HCT116 (cell line): Measurements from ENCODE around the gene RBMS1. TPM values are rescaled to one million over a fixed set of nuclear protein-coding genes. Genes with fewer than 3 reads are reported as not detected.

ENCODE experiments used
- ATAC-seq: fragments of 200-7000 bp; cut with Tn5 transposase; 2 replicates; pipeline ENCODE4 v1.9.1; 2020; ENCODE audit warnings: mild to moderate bottlenecking, moderate library complexity
- BruUV-seq: library from RNA; stranded (reverse); fragments of 400-500 nt; replicated peaks from 2 replicates; lab custom pipeline; 2021; lab: Mats Ljungman, UMichigan
- CTCF ChIA-PET: fragments of 300-600 bp; sonication (Branson Sonifier 250); formaldehyde crosslinking; loops from one replicate; lab custom pipeline; 2021; ENCODE audit warnings: antibody characterized with exemption; lab: Charles Lee
- POLR2A ChIA-PET: fragments of 300-600, 350-600 bp; sonication (Branson Sonifier 250); formaldehyde crosslinking; loops from one replicate; lab custom pipeline; 2021; ENCODE audit warnings: antibody characterized with exemption; lab: Charles Lee
- RAD21 ChIA-PET, 2 experiments: fragments of 300-600 bp; sonication (Branson Sonifier 250); formaldehyde crosslinking; loops; one replicate each; lab custom pipeline; 2023; ENCODE audit warnings: low total read pairs in 2 of 2; ENCODE audit not compliant: uncharacterized antibody in 2 of 2, unreplicated experiment in 2 of 2, low non-redundant PET in 1 of 2; lab: Charles Lee
- DNase-seq: peaks from one replicate; pipeline ENCODE4 v3.0.0-alpha.2; 2010; ENCODE audit warnings: low read depth, low spot score
- H2AFZ ChIP-seq: fragments of 200-600 bp; shearing (Covaris generic), sonication (generic); 2 replicates; pipeline ENCODE4 v1.6.1; 2017; ENCODE audit warnings: low read depth, mixed run types, mixed read lengths, antibody characterized with exemption, low read length; ENCODE audit not compliant: poor library complexity, severe bottlenecking
- H3K27ac ChIP-seq: 2 replicates; pipeline ENCODE4 v1.5.1; 2012; ENCODE audit warnings: low read depth, low read length
- H3K27me3 ChIP-seq: fragments of 200-600 bp; sonication (generic); 2 replicates; pipeline ENCODE4 v1.6.1; 2016; ENCODE audit warnings: mixed run types, low read length, mixed read lengths; ENCODE audit not compliant: insufficient read depth
- H3K36me3 ChIP-seq, 2 experiments: fragments of 200-500 bp in 1 of 2; fragments of 200-600 bp in 1 of 2; sonication (Bioruptor generic) in 1 of 2; sonication (generic) in 1 of 2; 2 replicates each; pipeline versions ENCODE4 v1.5.1 to v1.6.1; 2014 to 2016; ENCODE audit warnings: low read length in 2 of 2, inconsistent platforms in 1 of 2, mixed read lengths in 1 of 2, mixed run types in 1 of 2; ENCODE audit not compliant: insufficient read depth in 2 of 2, control insufficient read depth in 1 of 2
- H3K4me1 ChIP-seq, 2 experiments: fragments of 200-600 bp in 1 of 2; sonication (generic) in 1 of 2; 2 replicates each; pipeline versions ENCODE4 v1.5.1 to v1.6.1; 2012 to 2017; ENCODE audit warnings: low read length in 2 of 2, inconsistent platforms in 1 of 2, mild to moderate bottlenecking in 1 of 2, mixed read lengths in 1 of 2, mixed run types in 1 of 2, moderate library complexity in 1 of 2; ENCODE audit not compliant: insufficient read depth in 2 of 2, control insufficient read depth in 1 of 2
- H3K4me2 ChIP-seq: fragments of 200-600 bp; sonication (generic); 2 replicates; pipeline ENCODE4 v1.6.1; 2017; ENCODE audit warnings: mixed run types, low read length, mixed read lengths
- H3K4me3 ChIP-seq, 2 experiments: fragments of 200-600 bp in 1 of 2; sonication (generic) in 1 of 2; replicated peaks in 1 of 2; 2 replicates each; pipeline ENCODE4 v1.5.1; 2011 to 2016; ENCODE audit warnings: low read length in 2 of 2, control low read depth in 1 of 2, low read depth in 1 of 2, mild to moderate bottlenecking in 1 of 2, mixed read lengths in 1 of 2, mixed run types in 1 of 2
- H3K79me2 ChIP-seq: fragments of 200-600 bp; sonication (generic); 2 replicates; pipeline ENCODE4 v1.6.1; 2017; ENCODE audit warnings: mild to moderate bottlenecking, mixed run types, low read length, moderate library complexity, mixed read lengths; ENCODE audit not compliant: insufficient read depth
- H3K9ac ChIP-seq: fragments of 200-600 bp; sonication (generic); 2 replicates; pipeline ENCODE4 v1.6.1; 2016; ENCODE audit warnings: low read length, mixed read lengths
- H3K9me2 ChIP-seq: fragments of 200-600 bp; sonication (generic), shearing (Covaris generic); 2 replicates; pipeline ENCODE4 v1.6.1; 2017; ENCODE audit warnings: mixed run types, mild to moderate bottlenecking, moderate library complexity; ENCODE audit not compliant: insufficient read depth
- H3K9me3 ChIP-seq, 2 experiments: fragments of 200-500 bp in 1 of 2; fragments of 200-600 bp in 1 of 2; sonication (Bioruptor generic) in 1 of 2; sonication (generic) in 1 of 2; 2 replicates each; pipeline ENCODE4 v1.6.1; 2014 to 2017; ENCODE audit warnings: low read length in 2 of 2, mixed read lengths in 2 of 2, inconsistent platforms in 1 of 2, low read depth in 1 of 2, mild to moderate bottlenecking in 1 of 2, mixed run types in 1 of 2, moderate library complexity in 1 of 2; ENCODE audit not compliant: control insufficient read depth in 1 of 2, insufficient read depth in 1 of 2
- H4K20me1 ChIP-seq: fragments of 200-600 bp; sonication (generic), shearing (Covaris generic); 2 replicates; pipeline ENCODE4 v1.6.1; 2017; ENCODE audit warnings: mixed run types, mild to moderate bottlenecking, moderate library complexity; ENCODE audit not compliant: insufficient read depth
- ATF3 ChIP-seq: IDR thresholded peaks from 2 replicates; pipeline ENCODE4 v1.6.1; 2012
- CBX3 ChIP-seq: IDR thresholded peaks from 2 replicates; pipeline ENCODE4 v1.6.1; 2012; ENCODE audit warnings: low read depth
- CTCF ChIP-seq, 3 experiments: fragments of 200-600 bp in 1 of 3; sonication (generic) in 1 of 3; IDR thresholded peaks in 2 of 3; conservative IDR thresholded peaks in 1 of 3; 2 replicates each; pipeline ENCODE4 v1.5.1; 2012 to 2017; ENCODE audit warnings: low read depth in 2 of 3, low read length in 2 of 3, antibody characterized with exemption in 1 of 3, borderline replicate concordance in 1 of 3, control low read depth in 1 of 3, mild to moderate bottlenecking in 1 of 3, mixed read lengths in 1 of 3, mixed run types in 1 of 3, moderate library complexity in 1 of 3; ENCODE audit not compliant: insufficient read depth in 1 of 3
- MAX ChIP-seq: IDR thresholded peaks from 2 replicates; pipeline ENCODE4 v1.6.1; 2012
- POLR2AphosphoS5 ChIP-seq: IDR thresholded peaks from 2 replicates; pipeline ENCODE4 v1.6.1; 2011; ENCODE audit warnings: mild to moderate bottlenecking, low read depth, low read length, moderate library complexity
- RAD21 ChIP-seq: IDR thresholded peaks from 2 replicates; pipeline ENCODE4 v1.6.1; 2012; ENCODE audit warnings: low read depth, mild to moderate bottlenecking
- SP1 ChIP-seq: IDR thresholded peaks from 2 replicates; pipeline ENCODE4 v1.6.1; 2012; ENCODE audit warnings: low read depth
- SRF ChIP-seq: IDR thresholded peaks from 2 replicates; pipeline ENCODE4 v1.6.1; 2012; ENCODE audit warnings: low read depth
- TCF7L2 ChIP-seq: IDR thresholded peaks from 2 replicates; pipeline ENCODE4 v1.7.0; 2011; ENCODE audit warnings: borderline replicate concordance, inconsistent platforms; ENCODE audit not compliant: insufficient read depth, insufficient read length; ENCODE audit errors: extremely low read depth
- ZNF274 ChIP-seq: fragments of 200-500 bp; sonication (Bioruptor generic); IDR thresholded peaks from 2 replicates; pipeline ENCODE4 v1.6.1; 2014; ENCODE audit warnings: mild to moderate bottlenecking, low read depth, low read length, inconsistent platforms
- intact Hi-C: fragments of 100-400 bp; cut with micrococcal nuclease; formaldehyde crosslinking; loops from 2 replicates; pipeline ENCODE4 v1.10.0; 2022
- total RNA-seq: library from RNA; stranded (reverse); gene quantifications from one replicate; pipeline ENCODE4 v1.2.1, GENCODE V29; 2021; ENCODE audit not compliant: unreplicated experiment

The RBMS1 gene
- total RNA-seq, 1 experiment from 2014 or later = 17.6 TPM

- Histone ChIP-seq H2AFZ (no peak overlapping the region), H3K4me3 (no peak overlapping the region), H3K27me3 (no peaks in the 10 kb centered on the region), H3K9me2 (no peaks in the 10 kb centered on the region), H4K20me1 (no peaks in the 10 kb centered on the region), H3K9ac (no peak overlapping the region), H3K9me3 (no peaks in the 10 kb centered on the region), H3K27ac (no peak overlapping the region), H3K4me1 (peaks cover 0 to 4% of the 10 kb centered on the region in 2 experiments; a peak in 1 of 4 replicates), H3K79me2 (no peaks in the 10 kb centered on the region), H3K36me3 (no peaks in the 10 kb centered on the region), H3K4me2 (no peak overlapping the region)
- no TSS peak for BruUV-seq
- ATAC-seq (no peak), DNase-seq (no peak)
- ChIA-PET POLR2A (no interaction called here), CTCF (no interaction called here), RAD21 (no interaction called here)
- TF ChIP-seq SP1 (no peak), RAD21 (no peak), ZNF274 (no peak), CBX3 (no peak), POLR2AphosphoS5 (no peak), ATF3 (no peak), TCF7L2 (no peak), MAX (no peak), CTCF (IDR thresholded peaks at IDR 0.05 in 2 of 3, conservative IDR thresholded peaks at IDR 0.05 in 1 of 3; ENCODE audit: borderline replicate concordance in 1 of 3, insufficient read depth in 1 of 3, low read depth in 2 of 3, low read length in 2 of 3) (no peak), SRF (no peak)
- intact Hi-C loops = no loop called here
These were observed 184.7 kb downstream of the RBMS1 start for GRCh38 chr2:160308915-160309314.
